ENCODE measurements around the gene EVPL. TPM values are rescaled to one million over a fixed set of nuclear protein-coding genes. Genes with fewer than 3 reads are reported as not detected.
A peak's percentile ranks its signal among the peaks of the same experiment; 100 is the strongest.

Gene EVPL
- total and polyA plus RNA-seq, 3 experiments from 2014 or later, result 0.07 to 0.11 TPM; not detected in 1

DNA sequence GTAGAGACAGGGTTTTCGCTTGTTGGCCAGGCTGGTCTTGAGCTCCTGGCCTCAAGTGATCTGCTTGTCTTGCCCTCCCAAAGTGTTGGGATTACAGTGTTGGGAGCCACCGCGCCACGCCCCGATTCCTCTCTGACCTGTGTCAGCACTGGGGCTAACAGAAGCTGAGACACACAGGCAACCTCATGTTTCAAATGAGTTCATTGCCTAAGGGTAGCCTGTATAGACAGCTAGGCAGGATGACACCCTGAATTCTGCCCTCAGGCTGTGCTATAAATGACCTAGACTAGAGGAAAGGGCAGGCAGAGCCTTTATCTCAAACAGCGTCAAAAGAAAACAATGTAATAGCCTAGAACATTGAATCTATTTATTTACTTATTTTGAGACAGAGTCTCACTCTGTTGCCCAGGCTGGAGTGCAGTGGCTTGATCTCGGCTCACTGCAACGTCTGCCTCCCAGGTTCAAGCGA lies 28.7 kb downstream of the EVPL start:
- H3K36me3 ChIP-seq (ENCODE audit: insufficient read depth, low read length), result no peaks in the 10 kb centered on the region
- Mint-ChIP-seq H3K4me1 (peaks cover 11 to 14% (median 12%) of the 10 kb centered on the region in 3 donors), H3K27ac (peak overlapping the region in 2 of 8 donors; percentile 45 to 65), H3K4me3 (no peak overlapping the region), H3K36me3 (peaks cover 0 to 19% (median 0%) of the 10 kb centered on the region in 3 donors), H3K27me3 (no peaks in the 10 kb centered on the region), H3K9me3 (no peaks in the 10 kb centered on the region)
- no peaks in the 10 kb centered on the region for H3K9me3 ChIP-seq (ENCODE audit: low read length)
- CTCF ChIA-PET, result interaction anchor here (2.1 kb wide), 1 partner anchor 17 kb away, joined by 6 read pairs; no protein-coding TSS in a partner anchor
- peaks cover 12% of the 10 kb centered on the region for H3K4me1 ChIP-seq (ENCODE audit: insufficient read depth, low read length)
- H3K27ac ChIP-seq (ENCODE audit: low read depth, low read length), result no peak overlapping the region
- H3K27me3 ChIP-seq (ENCODE audit: insufficient read depth, low read length, poor library complexity, severe bottlenecking), result no peaks in the 10 kb centered on the region
- DNase-seq, result no peak
- no peak overlapping the region for H3K4me3 ChIP-seq (ENCODE audit: low read length)
- POLR2A ChIA-PET, result no interaction called here

DNA sequence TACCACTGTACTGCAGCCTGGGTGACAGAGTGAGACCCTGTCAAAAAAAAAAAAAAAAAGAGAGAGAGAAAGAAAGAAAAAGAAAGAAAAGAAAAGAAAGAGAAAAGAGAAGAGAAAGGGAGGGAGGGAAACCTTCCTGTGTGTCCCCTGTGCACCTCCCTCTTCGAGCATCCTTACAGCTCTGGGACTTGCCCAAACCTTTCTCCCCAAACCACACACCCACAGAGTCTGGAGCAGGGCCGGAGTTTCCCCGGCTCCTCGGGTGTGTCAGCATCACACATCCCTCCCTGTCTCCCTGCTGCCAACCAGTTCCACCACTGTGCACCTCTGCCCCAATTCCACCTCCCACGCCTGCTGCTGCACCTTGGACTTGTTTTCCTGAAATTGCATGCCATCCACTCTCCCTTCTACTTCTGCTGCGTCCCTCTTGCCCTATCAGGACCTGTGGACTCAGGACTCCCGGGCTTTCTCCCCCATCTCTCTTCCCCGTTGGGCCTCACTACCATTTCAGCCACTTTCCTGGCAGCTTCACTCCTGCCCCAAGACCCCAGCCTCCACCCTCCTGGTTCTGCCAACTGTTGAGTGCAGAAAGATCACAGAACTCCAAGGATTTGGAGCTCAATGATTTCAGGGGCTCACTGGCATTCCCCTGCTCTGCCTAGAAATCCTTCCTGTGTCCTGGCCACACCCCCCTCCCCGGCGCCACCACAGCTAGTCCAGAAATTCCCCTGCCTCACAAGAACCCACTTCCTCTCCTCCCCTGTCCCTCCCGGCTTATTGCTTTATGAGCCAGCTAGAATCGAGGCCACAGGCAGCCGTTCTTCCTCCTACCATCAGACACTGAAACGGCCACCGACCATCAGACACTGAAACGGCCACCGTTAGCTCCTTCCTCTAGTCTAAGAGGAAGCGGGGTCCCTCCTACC lies 30.2 kb downstream of the EVPL start:
- H3K27ac Mint-ChIP-seq, result peak overlapping the region; percentile 36 to 93 (median 80)
- H3K27me3 Mint-ChIP-seq, result no peaks in the 10 kb centered on the region
- Histone ChIP-seq H3K4me3 (ENCODE audit: low read length) (no peak overlapping the region), H3K4me1 (ENCODE audit: insufficient read depth, low read length) (peaks cover 12% of the 10 kb centered on the region), H3K27me3 (ENCODE audit: insufficient read depth, low read length, poor library complexity, severe bottlenecking) (no peaks in the 10 kb centered on the region), H3K9me3 (ENCODE audit: low read length) (no peaks in the 10 kb centered on the region), H3K27ac (ENCODE audit: low read depth, low read length) (no peak overlapping the region), H3K36me3 (ENCODE audit: insufficient read depth, low read length) (no peaks in the 10 kb centered on the region)
- peaks cover 0 to 21% (median 0%) of the 10 kb centered on the region in 3 donors for H3K36me3 Mint-ChIP-seq
- ChIA-PET CTCF (interaction anchor here (1.2 to 2.1 kb wide), 7 partner anchors 9 to 243 kb away, joined by 3 to 6 read pairs (median 4); partner anchors contain the start of gene MRPL38), POLR2A (no interaction called here)
- peak overlapping the region in 4 of 7 donors; percentile 7 to 68 (median 44) for H3K4me3 Mint-ChIP-seq
- H3K4me1 Mint-ChIP-seq, result peaks cover 11 to 14% (median 12%) of the 10 kb centered on the region in 3 donors
- H3K9me3 Mint-ChIP-seq, result no peaks in the 10 kb centered on the region
- DNase-seq, result peak in 2 of 5 donors; percentile 19 to 40

DNA sequence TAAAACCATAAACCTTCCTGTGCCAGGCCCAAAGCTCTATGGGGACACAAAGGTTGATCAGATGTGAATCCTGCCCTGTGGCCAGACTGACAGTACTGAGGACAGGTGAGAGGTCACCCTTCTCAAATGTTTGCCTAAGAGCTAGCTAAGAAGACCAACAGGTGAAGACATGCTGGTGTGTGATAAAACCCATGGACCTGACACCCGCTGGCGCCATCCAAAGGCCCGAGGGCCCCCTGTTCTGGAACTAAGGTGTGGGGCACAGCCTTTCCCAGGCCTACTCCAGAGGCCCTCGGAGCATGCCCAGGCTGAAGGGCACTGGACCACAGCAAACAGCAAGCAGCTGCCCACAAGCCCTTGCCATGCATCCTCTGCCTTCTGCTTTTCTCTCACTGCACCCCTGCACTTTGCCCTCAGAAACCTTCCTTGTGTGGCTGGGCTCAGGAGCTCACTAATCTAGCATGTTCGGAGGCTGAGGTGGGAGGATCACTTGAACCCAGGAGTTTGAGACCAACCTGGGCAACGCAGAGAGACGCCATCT lies 31.7 kb downstream of the EVPL start:
- ChIA-PET POLR2A (no interaction called here), CTCF (interaction anchor here (1.6 to 1.9 kb wide), 2 partner anchors 10 to 15 kb away, joined by 4 to 7 read pairs; no protein-coding TSS in a partner anchor)
- Mint-ChIP-seq H3K4me1 (peaks cover 11 to 14% (median 12%) of the 10 kb centered on the region in 3 donors), H3K27ac (no peak overlapping the region), H3K4me3 (no peak overlapping the region), H3K9me3 (no peaks in the 10 kb centered on the region), H3K36me3 (peaks cover 0 to 26% (median 3%) of the 10 kb centered on the region in 3 donors), H3K27me3 (no peaks in the 10 kb centered on the region)
- DNase-seq, result peak in 1 of 5 donors; percentile 18
- no peaks in the 10 kb centered on the region for H3K36me3 ChIP-seq (ENCODE audit: insufficient read depth, low read length)
- H3K4me3 ChIP-seq (ENCODE audit: low read length), result no peak overlapping the region
- H3K27ac ChIP-seq (ENCODE audit: low read depth, low read length), result no peak overlapping the region
- H3K9me3 ChIP-seq (ENCODE audit: low read length), result no peaks in the 10 kb centered on the region
- no peaks in the 10 kb centered on the region for H3K27me3 ChIP-seq (ENCODE audit: insufficient read depth, low read length, poor library complexity, severe bottlenecking)
- peaks cover 12% of the 10 kb centered on the region for H3K4me1 ChIP-seq (ENCODE audit: insufficient read depth, low read length)

DNA sequence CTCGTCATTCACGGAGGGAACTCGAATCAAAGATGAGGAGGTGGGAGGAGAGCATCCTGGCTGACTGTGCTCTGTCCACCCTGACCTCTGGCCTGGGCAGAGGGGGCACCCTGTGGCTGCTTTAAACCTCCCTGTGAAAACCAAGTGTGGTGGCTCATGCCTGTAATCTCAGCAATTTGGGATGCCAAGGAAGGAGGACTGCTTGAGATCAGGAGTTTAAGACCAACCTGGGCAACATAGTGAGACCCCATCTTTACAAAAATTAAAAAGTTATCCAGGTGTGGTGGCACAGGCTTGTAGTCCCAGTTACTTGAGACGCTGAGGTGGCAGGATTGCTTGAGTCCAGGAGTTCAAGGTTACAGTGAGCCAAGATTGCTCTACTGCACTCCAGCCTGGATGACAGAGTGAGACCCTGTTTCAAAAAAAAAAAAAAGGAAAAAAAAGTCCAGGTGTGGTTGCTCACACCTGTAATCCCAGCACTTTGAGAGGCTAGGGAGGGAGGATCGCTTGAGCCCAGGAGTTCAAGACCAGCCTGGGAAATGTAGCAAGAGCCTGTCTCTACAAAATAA lies 32.2 kb downstream of the EVPL start:
- H3K27me3 Mint-ChIP-seq, result no peaks in the 10 kb centered on the region
- ChIA-PET CTCF (interaction anchor here (1.6 kb wide), 1 partner anchor 11 kb away, joined by 7 read pairs; no protein-coding TSS in a partner anchor), POLR2A (no interaction called here)
- peak overlapping the region in 1 of 8 donors; percentile 87 for H3K27ac Mint-ChIP-seq
- H3K27ac ChIP-seq (ENCODE audit: low read depth, low read length), result no peak overlapping the region
- H3K4me3 Mint-ChIP-seq, result no peak overlapping the region
- no peaks in the 10 kb centered on the region for H3K27me3 ChIP-seq (ENCODE audit: insufficient read depth, low read length, poor library complexity, severe bottlenecking)
- no peaks in the 10 kb centered on the region for H3K36me3 ChIP-seq (ENCODE audit: insufficient read depth, low read length)
- peaks cover 0 to 29% (median 3%) of the 10 kb centered on the region in 3 donors for H3K36me3 Mint-ChIP-seq
- H3K4me1 ChIP-seq (ENCODE audit: insufficient read depth, low read length), result peaks cover 12% of the 10 kb centered on the region
- peak in 1 of 5 donors; percentile 25 for DNase-seq
- H3K4me1 Mint-ChIP-seq, result peaks cover 11 to 14% (median 12%) of the 10 kb centered on the region in 3 donors
- no peak overlapping the region for H3K4me3 ChIP-seq (ENCODE audit: low read length)
- no peaks in the 10 kb centered on the region for H3K9me3 ChIP-seq (ENCODE audit: low read length)
- H3K9me3 Mint-ChIP-seq, result no peaks in the 10 kb centered on the region

- Histone ChIP-seq H3K27ac (ENCODE audit: low read depth, low read length) (no peak overlapping the region), H3K27me3 (ENCODE audit: insufficient read depth, low read length, poor library complexity, severe bottlenecking) (no peaks in the 10 kb centered on the region), H3K4me1 (ENCODE audit: insufficient read depth, low read length) (no peaks in the 10 kb centered on the region), H3K36me3 (ENCODE audit: insufficient read depth, low read length) (no peaks in the 10 kb centered on the region), H3K9me3 (ENCODE audit: low read length) (no peaks in the 10 kb centered on the region), H3K4me3 (ENCODE audit: low read length) (no peak overlapping the region)
- DNase-seq, result peak in 1 of 5 donors; percentile 32
- no peak overlapping the region for H3K4me3 Mint-ChIP-seq
- ChIA-PET CTCF (no interaction called here), POLR2A (no interaction called here)
- H3K36me3 Mint-ChIP-seq, result peaks cover 0 to 34% (median 3%) of the 10 kb centered on the region in 3 donors
- H3K4me1 Mint-ChIP-seq, result peaks cover 0 to under 1% (median 0%) of the 10 kb centered on the region in 3 donors
- H3K9me3 Mint-ChIP-seq, result no peaks in the 10 kb centered on the region
- no peak overlapping the region for H3K27ac Mint-ChIP-seq
- no peaks in the 10 kb centered on the region for H3K27me3 Mint-ChIP-seq
Measured at GRCh38 chr17:75991396-75991795, 35.7 kb downstream of the EVPL start.

GRCh38 chr17:75987041-75987440 lies 40.1 kb downstream of the EVPL start:
- H3K4me1 ChIP-seq (ENCODE audit: insufficient read depth, low read length), result no peaks in the 10 kb centered on the region
- H3K9me3 ChIP-seq (ENCODE audit: low read length), result no peaks in the 10 kb centered on the region
- Mint-ChIP-seq H3K27me3 (peaks cover 0 to 1% of the 10 kb centered on the region in 2 donors), H3K27ac (no peak overlapping the region), H3K9me3 (no peaks in the 10 kb centered on the region), H3K36me3 (peaks cover 0 to 18% (median 3%) of the 10 kb centered on the region in 3 donors), H3K4me1 (peaks cover 0 to 2% (median 0%) of the 10 kb centered on the region in 3 donors), H3K4me3 (no peak overlapping the region)
- POLR2A ChIA-PET, result no interaction called here
- CTCF ChIA-PET, result interaction anchor here (0.5 kb wide), 1 partner anchor 32 kb away, joined by 3 read pairs; no protein-coding TSS in a partner anchor
- no peak overlapping the region for H3K4me3 ChIP-seq (ENCODE audit: low read length)
- no peaks in the 10 kb centered on the region for H3K36me3 ChIP-seq (ENCODE audit: insufficient read depth, low read length)
- DNase-seq, result no peak
- H3K27me3 ChIP-seq (ENCODE audit: insufficient read depth, low read length, poor library complexity, severe bottlenecking), result no peaks in the 10 kb centered on the region
- H3K27ac ChIP-seq (ENCODE audit: low read depth, low read length), result no peak overlapping the region

DNA sequence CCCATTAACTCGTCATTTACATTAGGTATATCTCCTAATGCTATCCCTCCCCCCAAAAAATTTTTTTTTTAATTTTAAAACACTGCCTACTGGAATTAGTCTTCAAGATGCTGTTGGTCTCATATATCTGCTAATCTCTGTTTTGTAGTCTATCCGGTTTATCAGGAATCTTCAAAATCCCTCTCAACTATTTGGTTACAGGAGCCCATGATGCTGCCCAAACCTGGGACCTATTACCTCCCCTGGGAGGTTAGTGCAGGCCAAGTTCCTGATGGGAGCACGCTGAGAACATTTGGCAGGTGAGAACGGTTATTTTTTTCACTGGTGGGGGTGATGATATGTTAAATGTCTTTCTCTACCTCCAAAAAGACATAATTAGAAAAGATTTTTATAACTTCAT lies 41.1 kb downstream of the EVPL start:
- H3K27ac ChIP-seq (ENCODE audit: low read depth, low read length), result no peak overlapping the region
- no peaks in the 10 kb centered on the region for H3K9me3 Mint-ChIP-seq
- no peaks in the 10 kb centered on the region for H3K9me3 ChIP-seq (ENCODE audit: low read length)
- H3K4me1 Mint-ChIP-seq, result peaks cover 0 to 3% (median under 1%) of the 10 kb centered on the region in 3 donors
- no peak overlapping the region for H3K4me3 Mint-ChIP-seq
- ChIA-PET POLR2A (no interaction called here), CTCF (no interaction called here)
- H3K4me1 ChIP-seq (ENCODE audit: insufficient read depth, low read length), result peaks cover 3% of the 10 kb centered on the region
- no peak overlapping the region for H3K4me3 ChIP-seq (ENCODE audit: low read length)
- no peaks in the 10 kb centered on the region for H3K27me3 ChIP-seq (ENCODE audit: insufficient read depth, low read length, poor library complexity, severe bottlenecking)
- DNase-seq, result no peak
- H3K27ac Mint-ChIP-seq, result no peak overlapping the region
- no peaks in the 10 kb centered on the region for H3K36me3 ChIP-seq (ENCODE audit: insufficient read depth, low read length)
- peaks cover 0 to 1% of the 10 kb centered on the region in 2 donors for H3K27me3 Mint-ChIP-seq
- H3K36me3 Mint-ChIP-seq, result peaks cover 0 to 9% (median 0%) of the 10 kb centered on the region in 3 donors

All from CD8-positive, alpha-beta memory T cell (primary cell).